Mammary epithelial cell (primary cell): ENCODE data around the gene RELN.

Source experiments
- CTCF ChIP-seq, 2 donors: IDR thresholded peaks in 1 of 2; conservative IDR thresholded peaks in 1 of 2; 2 replicates each; pipeline ENCODE4 v1.5.1; 2011 to 2012; ENCODE audit warnings: inconsistent platforms in 2 of 2, low read length in 2 of 2, mild to moderate bottlenecking in 2 of 2, control low read depth in 1 of 2, low read depth in 1 of 2; ENCODE audit not compliant: insufficient read depth in 1 of 2; ENCODE audit errors: extremely low read depth in 1 of 2
- EZH2 ChIP-seq: IDR thresholded peaks from 2 replicates; pipeline ENCODE4 v1.6.1; 2012; ENCODE audit warnings: low read length, inconsistent platforms, borderline replicate concordance

GRCh38 chr7:103640031-103640779 is 349.3 kb downstream of the RELN start:
- TF ChIP-seq CTCF (conservative IDR thresholded peaks at IDR 0.05 in 1 of 2, IDR thresholded peaks at IDR 0.05 in 1 of 2; ENCODE audit: extremely low read depth in 1 of 2, insufficient read depth in 1 of 2, low read depth in 1 of 2, low read length in 2 of 2) (no peak), EZH2 (no peak)
